WTC11 (cell line): ENCODE data around the gene HTT-AS. TPM values are rescaled to one million over a fixed set of nuclear protein-coding genes. Genes with fewer than 3 reads are reported as not detected.

Experiments used
- ATAC-seq: fragments of 200-7000 bp; cut with Tn5 transposase; 2 replicates; pipeline ENCODE4 v1.10.0; 2021; ENCODE audit warnings: mild to moderate bottlenecking, moderate library complexity
- CTCF ChIA-PET: fragments of 300-600 bp; sonication (Branson Sonifier 250); formaldehyde crosslinking; loops from one replicate; lab custom pipeline; 2021; ENCODE audit warnings: antibody characterized with exemption; lab: Charles Lee
- POLR2A ChIA-PET: fragments of 350-600 bp; sonication (Branson Sonifier 250); formaldehyde crosslinking; loops from one replicate; lab custom pipeline; 2021; ENCODE audit warnings: antibody characterized with exemption; lab: Charles Lee
- DNase-seq: peaks from one replicate; pipeline ENCODE4 v3.0.0; 2021; ENCODE audit warnings: low spot score
- H3K27ac Mint-ChIP-seq: 2 replicates; pipeline ENCODE4 v1.8.0; 2021; ENCODE audit warnings: mixed read lengths
- H3K27me3 Mint-ChIP-seq: 2 replicates; pipeline ENCODE4 v1.8.0; 2021; ENCODE audit warnings: low read depth, mild to moderate bottlenecking, moderate library complexity, mixed read lengths
- H3K36me3 Mint-ChIP-seq: 2 replicates; pipeline ENCODE4 v1.8.0; 2021; ENCODE audit warnings: mixed read lengths
- H3K4me1 Mint-ChIP-seq: 2 replicates; pipeline ENCODE4 v1.8.0; 2022; ENCODE audit warnings: mixed read lengths
- H3K4me3 Mint-ChIP-seq: 2 replicates; pipeline ENCODE4 v1.8.0; 2021; ENCODE audit warnings: mild to moderate bottlenecking, moderate library complexity, mixed read lengths
- H3K9me3 Mint-ChIP-seq: 2 replicates; pipeline ENCODE4 v1.8.0; 2021; ENCODE audit warnings: mixed read lengths
- ERG ChIP-seq: fragments of 250-450 bp; sonication (Bioruptor Pico); IDR thresholded peaks from 2 replicates; pipeline ENCODE4 v1.8.0; 2021; ENCODE audit warnings: mild to moderate bottlenecking
- FOXJ3 ChIP-seq: sonication (generic); formaldehyde crosslinking; IDR thresholded peaks from 2 replicates; pipeline ENCODE4 v1.9.0; 2021; ENCODE audit warnings: missing genetic modification reagents, mild to moderate bottlenecking, borderline replicate concordance
- GABPB1 ChIP-seq: sonication (generic); formaldehyde crosslinking; IDR thresholded peaks from 2 replicates; pipeline ENCODE4 v1.8.1; 2023; ENCODE audit warnings: mild to moderate bottlenecking, missing genetic modification reagents
- IRF2 ChIP-seq: sonication (generic); formaldehyde crosslinking; IDR thresholded peaks from 2 replicates; pipeline ENCODE4 v1.8.0; 2022; ENCODE audit warnings: low read depth, missing genetic modification reagents, borderline replicate concordance
- NFATC4 ChIP-seq: fragments of 250-450 bp; sonication (Bioruptor Pico); IDR thresholded peaks from 2 replicates; pipeline ENCODE4 v1.9.0; 2021; ENCODE audit warnings: mild to moderate bottlenecking
- PRRX2 ChIP-seq: fragments of 250-450 bp; sonication (Bioruptor Pico); IDR thresholded peaks from 2 replicates; pipeline ENCODE4 v1.8.0; 2021; ENCODE audit warnings: mild to moderate bottlenecking
- SOX15 ChIP-seq: fragments of 250-450 bp; sonication (Bioruptor Pico); IDR thresholded peaks from 2 replicates; pipeline ENCODE4 v1.9.0; 2021; ENCODE audit warnings: mild to moderate bottlenecking
- USF1 ChIP-seq: sonication (generic); formaldehyde crosslinking; IDR thresholded peaks from 2 replicates; pipeline ENCODE4 v1.8.0; 2022; ENCODE audit warnings: mild to moderate bottlenecking, missing genetic modification reagents
- ZNF138 ChIP-seq: sonication (generic); formaldehyde crosslinking; conservative IDR thresholded peaks from 2 replicates; pipeline ENCODE4 v1.8.1; 2022; ENCODE audit warnings: mild to moderate bottlenecking, moderate library complexity, missing genetic modification reagents
- ZNF232 ChIP-seq: sonication (generic); formaldehyde crosslinking; IDR thresholded peaks from 2 replicates; pipeline ENCODE4 v1.8.0; 2022; ENCODE audit warnings: mild to moderate bottlenecking, missing genetic modification reagents
- ZNF281 ChIP-seq: sonication (generic); formaldehyde crosslinking; IDR thresholded peaks from 2 replicates; pipeline ENCODE4 v1.8.0; 2023; ENCODE audit warnings: mild to moderate bottlenecking, missing genetic modification reagents
- ZNF317 ChIP-seq: sonication (generic); formaldehyde crosslinking; IDR thresholded peaks from 2 replicates; pipeline ENCODE4 v1.8.1; 2023; ENCODE audit warnings: low read depth, mild to moderate bottlenecking, moderate library complexity, missing genetic modification reagents, borderline replicate concordance
- ZNF425 ChIP-seq: fragments of 250-450 bp; sonication (Bioruptor Pico); conservative IDR thresholded peaks from 2 replicates; pipeline ENCODE4 v1.9.0; 2021; ENCODE audit warnings: mild to moderate bottlenecking
- ZSCAN18 ChIP-seq: fragments of 250-450 bp; sonication (Bioruptor Pico); IDR thresholded peaks from 2 replicates; pipeline ENCODE4 v2.1.2; 2022; ENCODE audit warnings: mild to moderate bottlenecking, moderate library complexity
- total RNA-seq: library from RNA; stranded (reverse); gene quantifications from 3 replicates; pipeline ENCODE4 v1.2.3, GENCODE V29; 2021
- TF ChIP-seq, protein P1 (sequence below): sonication (generic); formaldehyde crosslinking; IDR thresholded peaks from 2 replicates; pipeline ENCODE4 v1.8.0; 2022; ENCODE audit warnings: mild to moderate bottlenecking, missing genetic modification reagents
- TF ChIP-seq, protein P2 (sequence below): sonication (generic); formaldehyde crosslinking; IDR thresholded peaks from 2 replicates; pipeline ENCODE4 v1.8.1; 2023; ENCODE audit warnings: mild to moderate bottlenecking, missing genetic modification reagents
- TF ChIP-seq, protein P3 (sequence below): sonication (generic); formaldehyde crosslinking; IDR thresholded peaks from 2 replicates; pipeline ENCODE4 v1.8.1; 2022; ENCODE audit warnings: mild to moderate bottlenecking, missing genetic modification reagents, moderate library complexity, borderline replicate concordance
- TF ChIP-seq, protein P4 (sequence below): sonication (generic); formaldehyde crosslinking; IDR thresholded peaks from 2 replicates; pipeline ENCODE4 v1.8.0; 2022; ENCODE audit warnings: mild to moderate bottlenecking, missing genetic modification reagents
- TF ChIP-seq, protein P5 (sequence below): sonication (generic); formaldehyde crosslinking; IDR thresholded peaks from 2 replicates; pipeline ENCODE4 v1.8.1; 2022; ENCODE audit warnings: mild to moderate bottlenecking, moderate library complexity, missing genetic modification reagents
- TF ChIP-seq, protein P6 (sequence below): fragments of 250-450 bp; sonication (Bioruptor Pico); IDR thresholded peaks from 2 replicates; pipeline ENCODE4 v1.9.0; 2021; ENCODE audit warnings: mild to moderate bottlenecking

Gene HTT-AS
- total RNA-seq, 1 experiment from 2014 or later, result not detected

GRCh38 chr4:3111461-3111860 is 37.1 kb upstream of the HTT-AS start (continued):
- TF ChIP-seq, protein P1, sequence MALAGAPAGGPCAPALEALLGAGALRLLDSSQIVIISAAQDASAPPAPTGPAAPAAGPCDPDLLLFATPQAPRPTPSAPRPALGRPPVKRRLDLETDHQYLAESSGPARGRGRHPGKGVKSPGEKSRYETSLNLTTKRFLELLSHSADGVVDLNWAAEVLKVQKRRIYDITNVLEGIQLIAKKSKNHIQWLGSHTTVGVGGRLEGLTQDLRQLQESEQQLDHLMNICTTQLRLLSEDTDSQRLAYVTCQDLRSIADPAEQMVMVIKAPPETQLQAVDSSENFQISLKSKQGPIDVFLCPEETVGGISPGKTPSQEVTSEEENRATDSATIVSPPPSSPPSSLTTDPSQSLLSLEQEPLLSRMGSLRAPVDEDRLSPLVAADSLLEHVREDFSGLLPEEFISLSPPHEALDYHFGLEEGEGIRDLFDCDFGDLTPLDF (CRISPR knock-in tag), result no peak
- TF ChIP-seq ZNF425 (CRISPR knock-in tag), result no peak
- TF ChIP-seq, all 79 proteins: peak for 0

DNA sequence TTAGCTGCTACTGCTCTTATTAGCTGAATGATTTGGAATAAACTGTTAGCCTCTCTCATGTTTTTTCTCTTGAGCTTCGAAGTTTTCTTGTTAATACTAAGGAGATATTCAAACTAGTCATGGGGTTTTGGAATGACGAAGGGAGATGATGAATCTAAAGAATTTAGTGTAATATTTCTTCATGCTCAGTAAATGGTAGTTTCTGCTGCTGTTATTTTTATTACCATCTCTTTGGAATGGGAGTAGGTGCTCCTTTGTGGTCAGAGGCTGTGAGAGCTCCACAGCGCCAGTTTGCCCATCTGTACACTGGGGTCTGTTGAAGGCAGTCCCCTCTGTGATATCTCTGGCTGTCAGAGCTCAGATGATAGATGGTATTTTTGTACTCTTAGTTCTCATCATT is 33.9 kb upstream of the HTT-AS start:
- no peak overlapping the region for H3K4me3 Mint-ChIP-seq
- POLR2A ChIA-PET, result no interaction called here
- no peak overlapping the region for H3K27ac Mint-ChIP-seq
- CTCF ChIA-PET, result no interaction called here
- DNase-seq, result no peak
- peaks cover 5% of the 10 kb centered on the region; the same call in 1 of the 2 replicates for H3K4me1 Mint-ChIP-seq
- TF ChIP-seq ZNF138 (no peak), ZNF232 (no peak), GABPB1 (CRISPR knock-in tag) (no peak), FOXJ3 (CRISPR knock-in tag) (no peak), ZSCAN18 (CRISPR knock-in tag) (no peak), PRRX2 (CRISPR knock-in tag) (no peak), SOX15 (no peak), ERG (no peak), NFATC4 (CRISPR knock-in tag) (no peak), IRF2 (CRISPR knock-in tag) (no peak), USF1 (no peak), ZNF317 (CRISPR knock-in tag) (no peak), ZNF281 (CRISPR knock-in tag) (no peak)
- TF ChIP-seq, protein P2, sequence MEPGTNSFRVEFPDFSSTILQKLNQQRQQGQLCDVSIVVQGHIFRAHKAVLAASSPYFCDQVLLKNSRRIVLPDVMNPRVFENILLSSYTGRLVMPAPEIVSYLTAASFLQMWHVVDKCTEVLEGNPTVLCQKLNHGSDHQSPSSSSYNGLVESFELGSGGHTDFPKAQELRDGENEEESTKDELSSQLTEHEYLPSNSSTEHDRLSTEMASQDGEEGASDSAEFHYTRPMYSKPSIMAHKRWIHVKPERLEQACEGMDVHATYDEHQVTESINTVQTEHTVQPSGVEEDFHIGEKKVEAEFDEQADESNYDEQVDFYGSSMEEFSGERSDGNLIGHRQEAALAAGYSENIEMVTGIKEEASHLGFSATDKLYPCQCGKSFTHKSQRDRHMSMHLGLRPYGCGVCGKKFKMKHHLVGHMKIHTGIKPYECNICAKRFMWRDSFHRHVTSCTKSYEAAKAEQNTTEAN (CRISPR knock-in tag), result no peak
- TF ChIP-seq, protein P3, sequence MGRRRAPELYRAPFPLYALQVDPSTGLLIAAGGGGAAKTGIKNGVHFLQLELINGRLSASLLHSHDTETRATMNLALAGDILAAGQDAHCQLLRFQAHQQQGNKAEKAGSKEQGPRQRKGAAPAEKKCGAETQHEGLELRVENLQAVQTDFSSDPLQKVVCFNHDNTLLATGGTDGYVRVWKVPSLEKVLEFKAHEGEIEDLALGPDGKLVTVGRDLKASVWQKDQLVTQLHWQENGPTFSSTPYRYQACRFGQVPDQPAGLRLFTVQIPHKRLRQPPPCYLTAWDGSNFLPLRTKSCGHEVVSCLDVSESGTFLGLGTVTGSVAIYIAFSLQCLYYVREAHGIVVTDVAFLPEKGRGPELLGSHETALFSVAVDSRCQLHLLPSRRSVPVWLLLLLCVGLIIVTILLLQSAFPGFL (CRISPR knock-in tag), result no peak
- TF ChIP-seq, protein P4, sequence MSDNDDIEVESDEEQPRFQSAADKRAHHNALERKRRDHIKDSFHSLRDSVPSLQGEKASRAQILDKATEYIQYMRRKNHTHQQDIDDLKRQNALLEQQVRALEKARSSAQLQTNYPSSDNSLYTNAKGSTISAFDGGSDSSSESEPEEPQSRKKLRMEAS (CRISPR knock-in tag), result no peak
- TF ChIP-seq, protein P5, sequence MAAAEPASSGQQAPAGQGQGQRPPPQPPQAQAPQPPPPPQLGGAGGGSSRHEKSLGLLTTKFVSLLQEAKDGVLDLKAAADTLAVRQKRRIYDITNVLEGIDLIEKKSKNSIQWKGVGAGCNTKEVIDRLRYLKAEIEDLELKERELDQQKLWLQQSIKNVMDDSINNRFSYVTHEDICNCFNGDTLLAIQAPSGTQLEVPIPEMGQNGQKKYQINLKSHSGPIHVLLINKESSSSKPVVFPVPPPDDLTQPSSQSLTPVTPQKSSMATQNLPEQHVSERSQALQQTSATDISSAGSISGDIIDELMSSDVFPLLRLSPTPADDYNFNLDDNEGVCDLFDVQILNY (CRISPR knock-in tag), result no peak
- TF ChIP-seq, protein P6, sequence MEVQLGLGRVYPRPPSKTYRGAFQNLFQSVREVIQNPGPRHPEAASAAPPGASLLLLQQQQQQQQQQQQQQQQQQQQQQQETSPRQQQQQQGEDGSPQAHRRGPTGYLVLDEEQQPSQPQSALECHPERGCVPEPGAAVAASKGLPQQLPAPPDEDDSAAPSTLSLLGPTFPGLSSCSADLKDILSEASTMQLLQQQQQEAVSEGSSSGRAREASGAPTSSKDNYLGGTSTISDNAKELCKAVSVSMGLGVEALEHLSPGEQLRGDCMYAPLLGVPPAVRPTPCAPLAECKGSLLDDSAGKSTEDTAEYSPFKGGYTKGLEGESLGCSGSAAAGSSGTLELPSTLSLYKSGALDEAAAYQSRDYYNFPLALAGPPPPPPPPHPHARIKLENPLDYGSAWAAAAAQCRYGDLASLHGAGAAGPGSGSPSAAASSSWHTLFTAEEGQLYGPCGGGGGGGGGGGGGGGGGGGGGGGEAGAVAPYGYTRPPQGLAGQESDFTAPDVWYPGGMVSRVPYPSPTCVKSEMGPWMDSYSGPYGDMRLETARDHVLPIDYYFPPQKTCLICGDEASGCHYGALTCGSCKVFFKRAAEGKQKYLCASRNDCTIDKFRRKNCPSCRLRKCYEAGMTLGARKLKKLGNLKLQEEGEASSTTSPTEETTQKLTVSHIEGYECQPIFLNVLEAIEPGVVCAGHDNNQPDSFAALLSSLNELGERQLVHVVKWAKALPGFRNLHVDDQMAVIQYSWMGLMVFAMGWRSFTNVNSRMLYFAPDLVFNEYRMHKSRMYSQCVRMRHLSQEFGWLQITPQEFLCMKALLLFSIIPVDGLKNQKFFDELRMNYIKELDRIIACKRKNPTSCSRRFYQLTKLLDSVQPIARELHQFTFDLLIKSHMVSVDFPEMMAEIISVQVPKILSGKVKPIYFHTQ, result no peak
- H3K27me3 Mint-ChIP-seq, result no peaks in the 10 kb centered on the region
- peaks cover 12% of the 10 kb centered on the region for H3K9me3 Mint-ChIP-seq
- ATAC-seq, result no peak
- H3K36me3 Mint-ChIP-seq, result peaks cover 73% of the 10 kb centered on the region
